ENCODE data around the gene PDAP1.

DNA sequence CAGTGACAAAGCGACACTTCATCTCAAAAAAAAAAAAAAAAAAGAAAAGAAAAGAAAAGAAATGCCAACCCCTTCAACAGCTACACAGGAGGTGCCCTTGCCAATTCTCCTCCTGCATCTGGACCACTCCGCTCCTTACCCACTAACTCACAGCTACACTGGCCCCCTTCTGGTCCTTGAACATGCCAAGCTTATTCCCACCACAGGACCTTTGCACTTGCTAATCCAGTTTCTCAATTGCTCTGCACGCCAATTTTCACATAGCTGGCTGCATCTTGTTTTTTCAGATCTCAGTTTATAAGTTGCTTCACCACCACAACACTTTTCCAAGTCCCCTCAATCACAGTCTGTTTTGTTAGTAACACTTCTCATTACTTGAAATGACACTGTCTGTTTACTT, 5.5 kb downstream of the PDAP1 start:
- TF ChIP-seq, protein P1, sequence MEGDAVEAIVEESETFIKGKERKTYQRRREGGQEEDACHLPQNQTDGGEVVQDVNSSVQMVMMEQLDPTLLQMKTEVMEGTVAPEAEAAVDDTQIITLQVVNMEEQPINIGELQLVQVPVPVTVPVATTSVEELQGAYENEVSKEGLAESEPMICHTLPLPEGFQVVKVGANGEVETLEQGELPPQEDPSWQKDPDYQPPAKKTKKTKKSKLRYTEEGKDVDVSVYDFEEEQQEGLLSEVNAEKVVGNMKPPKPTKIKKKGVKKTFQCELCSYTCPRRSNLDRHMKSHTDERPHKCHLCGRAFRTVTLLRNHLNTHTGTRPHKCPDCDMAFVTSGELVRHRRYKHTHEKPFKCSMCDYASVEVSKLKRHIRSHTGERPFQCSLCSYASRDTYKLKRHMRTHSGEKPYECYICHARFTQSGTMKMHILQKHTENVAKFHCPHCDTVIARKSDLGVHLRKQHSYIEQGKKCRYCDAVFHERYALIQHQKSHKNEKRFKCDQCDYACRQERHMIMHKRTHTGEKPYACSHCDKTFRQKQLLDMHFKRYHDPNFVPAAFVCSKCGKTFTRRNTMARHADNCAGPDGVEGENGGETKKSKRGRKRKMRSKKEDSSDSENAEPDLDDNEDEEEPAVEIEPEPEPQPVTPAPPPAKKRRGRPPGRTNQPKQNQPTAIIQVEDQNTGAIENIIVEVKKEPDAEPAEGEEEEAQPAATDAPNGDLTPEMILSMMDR (conservative IDR thresholded peaks at IDR 0.05; ENCODE audit: low read depth in 2 of 2): no peak
- TF ChIP-seq EZH2 (IDR thresholded peaks at IDR 0.05; ENCODE audit: low read depth, unreplicated experiment) (no peak), JUNB (IDR thresholded peaks at IDR 0.05; ENCODE audit: unreplicated experiment) (no peak), POLR2AphosphoS5 (IDR thresholded peaks at IDR 0.05; ENCODE audit: low read depth) (no peak), EZH2phosphoT487 (IDR thresholded peaks at IDR 0.05; ENCODE audit: unreplicated experiment) (no peak), ZNF114 (CRISPR knock-in tag; IDR thresholded peaks at IDR 0.05) (no peak), STAT1 (IDR thresholded peaks at IDR 0.05; ENCODE audit: unreplicated experiment) (no peak), CREB1 (CRISPR knock-in tag; IDR thresholded peaks at IDR 0.05; ENCODE audit: low read depth) (no peak), NANOG (IDR thresholded peaks at IDR 0.05; ENCODE audit: borderline replicate concordance) (no peak), ZNF331 (CRISPR knock-in tag; IDR thresholded peaks at IDR 0.05; ENCODE audit: low read depth) (no peak)
- TF ChIP-seq, protein P2, sequence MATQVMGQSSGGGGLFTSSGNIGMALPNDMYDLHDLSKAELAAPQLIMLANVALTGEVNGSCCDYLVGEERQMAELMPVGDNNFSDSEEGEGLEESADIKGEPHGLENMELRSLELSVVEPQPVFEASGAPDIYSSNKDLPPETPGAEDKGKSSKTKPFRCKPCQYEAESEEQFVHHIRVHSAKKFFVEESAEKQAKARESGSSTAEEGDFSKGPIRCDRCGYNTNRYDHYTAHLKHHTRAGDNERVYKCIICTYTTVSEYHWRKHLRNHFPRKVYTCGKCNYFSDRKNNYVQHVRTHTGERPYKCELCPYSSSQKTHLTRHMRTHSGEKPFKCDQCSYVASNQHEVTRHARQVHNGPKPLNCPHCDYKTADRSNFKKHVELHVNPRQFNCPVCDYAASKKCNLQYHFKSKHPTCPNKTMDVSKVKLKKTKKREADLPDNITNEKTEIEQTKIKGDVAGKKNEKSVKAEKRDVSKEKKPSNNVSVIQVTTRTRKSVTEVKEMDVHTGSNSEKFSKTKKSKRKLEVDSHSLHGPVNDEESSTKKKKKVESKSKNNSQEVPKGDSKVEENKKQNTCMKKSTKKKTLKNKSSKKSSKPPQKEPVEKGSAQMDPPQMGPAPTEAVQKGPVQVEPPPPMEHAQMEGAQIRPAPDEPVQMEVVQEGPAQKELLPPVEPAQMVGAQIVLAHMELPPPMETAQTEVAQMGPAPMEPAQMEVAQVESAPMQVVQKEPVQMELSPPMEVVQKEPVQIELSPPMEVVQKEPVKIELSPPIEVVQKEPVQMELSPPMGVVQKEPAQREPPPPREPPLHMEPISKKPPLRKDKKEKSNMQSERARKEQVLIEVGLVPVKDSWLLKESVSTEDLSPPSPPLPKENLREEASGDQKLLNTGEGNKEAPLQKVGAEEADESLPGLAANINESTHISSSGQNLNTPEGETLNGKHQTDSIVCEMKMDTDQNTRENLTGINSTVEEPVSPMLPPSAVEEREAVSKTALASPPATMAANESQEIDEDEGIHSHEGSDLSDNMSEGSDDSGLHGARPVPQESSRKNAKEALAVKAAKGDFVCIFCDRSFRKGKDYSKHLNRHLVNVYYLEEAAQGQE (IDR thresholded peaks at IDR 0.05; ENCODE audit: unreplicated experiment): no peak
- TF ChIP-seq, protein P3, sequence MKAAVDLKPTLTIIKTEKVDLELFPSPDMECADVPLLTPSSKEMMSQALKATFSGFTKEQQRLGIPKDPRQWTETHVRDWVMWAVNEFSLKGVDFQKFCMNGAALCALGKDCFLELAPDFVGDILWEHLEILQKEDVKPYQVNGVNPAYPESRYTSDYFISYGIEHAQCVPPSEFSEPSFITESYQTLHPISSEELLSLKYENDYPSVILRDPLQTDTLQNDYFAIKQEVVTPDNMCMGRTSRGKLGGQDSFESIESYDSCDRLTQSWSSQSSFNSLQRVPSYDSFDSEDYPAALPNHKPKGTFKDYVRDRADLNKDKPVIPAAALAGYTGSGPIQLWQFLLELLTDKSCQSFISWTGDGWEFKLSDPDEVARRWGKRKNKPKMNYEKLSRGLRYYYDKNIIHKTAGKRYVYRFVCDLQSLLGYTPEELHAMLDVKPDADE (IDR thresholded peaks at IDR 0.05): no peak
- TF ChIP-seq, protein P4, sequence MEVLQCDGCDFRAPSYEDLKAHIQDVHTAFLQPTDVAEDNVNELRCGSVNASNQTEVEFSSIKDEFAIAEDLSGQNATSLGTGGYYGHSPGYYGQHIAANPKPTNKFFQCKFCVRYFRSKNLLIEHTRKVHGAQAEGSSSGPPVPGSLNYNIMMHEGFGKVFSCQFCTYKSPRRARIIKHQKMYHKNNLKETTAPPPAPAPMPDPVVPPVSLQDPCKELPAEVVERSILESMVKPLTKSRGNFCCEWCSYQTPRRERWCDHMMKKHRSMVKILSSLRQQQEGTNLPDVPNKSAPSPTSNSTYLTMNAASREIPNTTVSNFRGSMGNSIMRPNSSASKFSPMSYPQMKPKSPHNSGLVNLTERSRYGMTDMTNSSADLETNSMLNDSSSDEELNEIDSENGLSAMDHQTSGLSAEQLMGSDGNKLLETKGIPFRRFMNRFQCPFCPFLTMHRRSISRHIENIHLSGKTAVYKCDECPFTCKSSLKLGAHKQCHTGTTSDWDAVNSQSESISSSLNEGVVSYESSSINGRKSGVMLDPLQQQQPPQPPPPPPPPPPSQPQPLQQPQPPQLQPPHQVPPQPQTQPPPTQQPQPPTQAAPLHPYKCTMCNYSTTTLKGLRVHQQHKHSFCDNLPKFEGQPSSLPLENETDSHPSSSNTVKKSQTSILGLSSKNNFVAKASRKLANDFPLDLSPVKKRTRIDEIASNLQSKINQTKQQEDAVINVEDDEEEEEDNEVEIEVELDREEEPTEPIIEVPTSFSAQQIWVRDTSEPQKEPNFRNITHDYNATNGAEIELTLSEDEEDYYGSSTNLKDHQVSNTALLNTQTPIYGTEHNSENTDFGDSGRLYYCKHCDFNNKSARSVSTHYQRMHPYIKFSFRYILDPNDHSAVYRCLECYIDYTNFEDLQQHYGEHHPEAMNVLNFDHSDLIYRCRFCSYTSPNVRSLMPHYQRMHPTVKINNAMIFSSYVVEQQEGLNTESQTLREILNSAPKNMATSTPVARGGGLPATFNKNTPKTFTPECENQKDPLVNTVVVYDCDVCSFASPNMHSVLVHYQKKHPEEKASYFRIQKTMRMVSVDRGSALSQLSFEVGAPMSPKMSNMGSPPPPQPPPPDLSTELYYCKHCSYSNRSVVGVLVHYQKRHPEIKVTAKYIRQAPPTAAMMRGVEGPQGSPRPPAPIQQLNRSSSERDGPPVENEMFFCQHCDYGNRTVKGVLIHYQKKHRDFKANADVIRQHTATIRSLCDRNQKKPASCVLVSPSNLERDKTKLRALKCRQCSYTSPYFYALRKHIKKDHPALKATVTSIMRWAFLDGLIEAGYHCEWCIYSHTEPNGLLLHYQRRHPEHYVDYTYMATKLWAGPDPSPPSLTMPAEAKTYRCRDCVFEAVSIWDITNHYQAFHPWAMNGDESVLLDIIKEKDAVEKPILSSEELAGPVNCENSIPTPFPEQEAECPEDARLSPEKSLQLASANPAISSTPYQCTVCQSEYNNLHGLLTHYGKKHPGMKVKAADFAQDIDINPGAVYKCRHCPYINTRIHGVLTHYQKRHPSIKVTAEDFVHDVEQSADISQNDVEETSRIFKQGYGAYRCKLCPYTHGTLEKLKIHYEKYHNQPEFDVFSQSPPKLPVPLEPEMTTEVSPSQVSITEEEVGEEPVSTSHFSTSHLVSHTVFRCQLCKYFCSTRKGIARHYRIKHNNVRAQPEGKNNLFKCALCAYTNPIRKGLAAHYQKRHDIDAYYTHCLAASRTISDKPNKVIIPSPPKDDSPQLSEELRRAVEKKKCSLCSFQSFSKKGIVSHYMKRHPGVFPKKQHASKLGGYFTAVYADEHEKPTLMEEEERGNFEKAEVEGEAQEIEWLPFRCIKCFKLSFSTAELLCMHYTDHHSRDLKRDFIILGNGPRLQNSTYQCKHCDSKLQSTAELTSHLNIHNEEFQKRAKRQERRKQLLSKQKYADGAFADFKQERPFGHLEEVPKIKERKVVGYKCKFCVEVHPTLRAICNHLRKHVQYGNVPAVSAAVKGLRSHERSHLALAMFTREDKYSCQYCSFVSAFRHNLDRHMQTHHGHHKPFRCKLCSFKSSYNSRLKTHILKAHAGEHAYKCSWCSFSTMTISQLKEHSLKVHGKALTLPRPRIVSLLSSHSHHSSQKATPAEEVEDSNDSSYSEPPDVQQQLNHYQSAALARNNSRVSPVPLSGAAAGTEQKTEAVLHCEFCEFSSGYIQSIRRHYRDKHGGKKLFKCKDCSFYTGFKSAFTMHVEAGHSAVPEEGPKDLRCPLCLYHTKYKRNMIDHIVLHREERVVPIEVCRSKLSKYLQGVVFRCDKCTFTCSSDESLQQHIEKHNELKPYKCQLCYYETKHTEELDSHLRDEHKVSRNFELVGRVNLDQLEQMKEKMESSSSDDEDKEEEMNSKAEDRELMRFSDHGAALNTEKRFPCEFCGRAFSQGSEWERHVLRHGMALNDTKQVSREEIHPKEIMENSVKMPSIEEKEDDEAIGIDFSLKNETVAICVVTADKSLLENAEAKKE (CRISPR knock-in tag; IDR thresholded peaks at IDR 0.05): no peak
